ENCODE data around the gene STARD7. TPM values are rescaled to one million over a fixed set of nuclear protein-coding genes. Genes with fewer than 3 reads are reported as not detected.
"Not testable (repeated sequence)": the region's sequence is repeated elsewhere in the genome, so short reads cannot be mapped to it uniquely, and the experiment has no call there.

STARD7 gene
- total RNA-seq, 2 donors from 2014 or later: 93.1 to 141 TPM

DNA sequence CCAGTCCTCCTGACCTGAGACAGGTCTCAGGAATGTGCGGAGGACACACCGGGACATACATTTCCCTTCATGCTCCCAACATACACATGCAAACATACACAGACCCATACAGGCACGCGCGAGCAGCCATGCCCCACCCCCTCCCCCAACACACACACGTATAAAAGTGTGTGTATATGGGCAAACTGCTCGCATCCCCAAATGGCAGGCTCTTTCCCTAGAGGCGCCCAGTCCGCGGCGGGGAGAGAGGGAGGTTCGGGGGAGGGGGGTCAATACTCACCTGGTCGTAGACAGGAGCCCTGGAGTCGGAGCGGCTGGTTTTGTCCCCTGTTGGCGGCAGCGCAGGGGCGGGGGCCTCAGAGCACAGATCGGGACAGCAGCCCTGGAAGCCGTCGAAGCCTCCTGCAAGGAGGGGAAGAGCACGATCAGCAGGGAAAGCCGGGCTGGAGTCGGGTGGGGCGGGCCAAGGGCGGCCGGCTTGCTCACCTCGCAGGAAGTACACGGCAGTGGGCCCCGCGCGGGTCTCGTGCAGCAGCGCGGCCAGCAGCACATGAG is 64.1 kb downstream of the STARD7 start:
- Histone ChIP-seq H3K4me3 (peak overlapping the region; percentile 40 to 47), H3K36me3 (no peaks in the 10 kb centered on the region), H3K27ac (peak overlapping the region in 1 of 2 donors; percentile 53), H3K9me3 (no peaks in the 10 kb centered on the region), H3K27me3 (replicated peaks; ENCODE audit: insufficient read depth) (no peaks in the 10 kb centered on the region), H3K4me1 (replicated peaks) (no peaks in the 10 kb centered on the region)
- WGBS: 12% methylated on average over 27 of the region's 35 CpGs
- TF ChIP-seq POLR2AphosphoS5 (IDR thresholded peaks at IDR 0.05) (no peak), POLR2A (IDR thresholded peaks at IDR 0.05) (no peak), CTCF (IDR thresholded peaks at IDR 0.05) (no peak)
- intact Hi-C loops (cut with DNase I): no loop called here
- DNase-seq (ENCODE audit: low spot score): peak; percentile 14

- no peak for TF ChIP-seq POLR2AphosphoS5 (IDR thresholded peaks at IDR 0.05)
- TF ChIP-seq CTCF (IDR thresholded peaks at IDR 0.05): peak in 2 of 4 experiments; percentile 13 to 32
- intact Hi-C loops (cut with DNase I): no loop called here
- Histone ChIP-seq H3K4me1 (replicated peaks) (no peaks in the 10 kb centered on the region), H3K27me3 (replicated peaks; ENCODE audit: insufficient read depth) (no peaks in the 10 kb centered on the region), H3K4me3 (peak overlapping the region; percentile 40 to 47), H3K9me3 (no peaks in the 10 kb centered on the region), H3K27ac (no peak overlapping the region), H3K36me3 (no peaks in the 10 kb centered on the region)
- 86% methylated on average over 22 of the region's 23 CpGs for WGBS
- DNase-seq (ENCODE audit: low spot score): no peak
These were observed 64.7 kb downstream of the STARD7 start for GRCh38 chr2:96143848-96144480.

DNA sequence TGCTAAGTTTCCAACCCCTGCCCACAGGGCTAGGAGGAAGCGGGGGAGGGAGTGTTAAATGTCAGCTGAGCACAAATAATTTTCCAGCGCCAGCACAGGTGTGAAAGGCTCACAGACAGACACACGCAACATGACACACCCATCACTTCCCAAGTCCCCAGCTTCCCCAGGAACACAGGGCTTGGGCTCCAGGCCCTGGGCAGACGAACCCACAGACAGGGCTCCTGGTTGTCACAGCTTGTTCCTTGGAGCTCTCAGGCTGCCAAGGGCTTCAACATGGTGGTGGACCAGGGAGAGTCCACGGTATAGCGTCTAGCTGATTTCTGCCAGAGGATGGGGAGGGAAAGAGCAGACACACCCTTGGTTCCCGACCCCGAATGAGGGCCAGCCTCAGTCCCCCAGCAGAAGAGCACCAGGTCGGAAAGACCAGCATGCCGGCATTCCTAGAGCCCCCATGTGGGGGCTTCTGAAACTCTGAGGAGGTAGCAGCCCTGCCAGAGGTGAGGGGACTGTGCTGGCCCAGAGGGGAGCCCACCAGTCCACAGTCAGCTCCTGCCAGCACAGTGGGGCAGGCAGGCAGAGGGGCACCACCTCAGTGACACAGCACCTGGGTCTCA is 65.3 kb downstream of the STARD7 start:
- TF ChIP-seq CTCF (IDR thresholded peaks at IDR 0.05) (no peak), POLR2A (IDR thresholded peaks at IDR 0.05) (no peak), POLR2AphosphoS5 (IDR thresholded peaks at IDR 0.05) (no peak)
- Histone ChIP-seq H3K9me3 (no peaks in the 10 kb centered on the region), H3K36me3 (no peaks in the 10 kb centered on the region), H3K27me3 (replicated peaks; ENCODE audit: insufficient read depth) (no peaks in the 10 kb centered on the region), H3K4me3 (no peak overlapping the region), H3K4me1 (replicated peaks) (no peaks in the 10 kb centered on the region), H3K27ac (no peak overlapping the region)
- DNase-seq (ENCODE audit: low spot score): no peak
- 62% methylated on average over 4 of the region's 10 CpGs for WGBS
- intact Hi-C loops (cut with DNase I): no loop called here

DNA sequence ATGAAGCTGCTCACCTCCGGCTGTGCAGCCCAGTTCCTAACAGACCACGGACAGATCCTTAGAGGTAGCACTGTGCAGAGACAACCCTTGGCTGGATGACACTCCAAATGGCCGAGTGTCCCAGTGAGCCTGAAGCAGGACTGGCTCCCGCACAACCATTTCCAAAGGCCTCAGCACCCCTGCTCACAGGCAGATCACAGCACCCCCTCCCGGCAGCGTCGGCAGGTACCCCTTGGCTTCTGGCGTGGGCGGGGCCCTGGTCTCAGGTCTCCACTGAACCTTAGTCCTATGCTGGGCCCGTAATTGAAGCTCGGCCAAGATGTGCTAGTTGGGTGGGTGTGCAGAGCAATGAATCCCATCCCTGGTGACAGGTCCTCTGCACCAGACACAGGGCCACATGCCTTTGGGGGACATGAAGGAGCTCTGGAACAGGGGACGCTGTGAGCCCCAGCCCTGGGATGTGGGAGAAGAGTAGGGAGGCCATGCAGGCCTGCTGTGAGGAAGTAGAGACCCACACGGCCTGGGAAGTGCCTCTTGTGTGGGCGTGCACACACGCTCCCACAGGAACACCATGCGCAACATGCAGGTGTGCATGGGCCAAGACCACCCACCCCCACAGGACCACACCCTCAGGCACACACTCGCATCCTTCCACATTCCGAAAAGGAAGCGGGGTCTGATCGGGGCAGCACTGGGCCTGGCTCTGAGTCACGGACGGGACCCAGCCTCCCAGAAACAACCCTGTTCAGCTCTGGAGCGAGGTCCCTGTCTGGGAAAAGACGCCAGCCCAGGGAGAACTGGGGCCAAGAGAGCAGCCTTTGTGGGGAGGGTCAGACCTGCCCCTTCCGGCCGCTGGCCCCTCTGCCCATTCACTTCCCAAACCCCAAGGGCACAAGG is 66.2 kb downstream of the STARD7 start:
- intact Hi-C loops (cut with DNase I): no loop called here
- H3K36me3 ChIP-seq: no peaks in the 10 kb centered on the region
- H3K4me1 ChIP-seq (replicated peaks): no peaks in the 10 kb centered on the region
- H3K27me3 ChIP-seq (replicated peaks; ENCODE audit: insufficient read depth): no peaks in the 10 kb centered on the region
- WGBS: 86% methylated on average over 24 of the region's 26 CpGs
- H3K9me3 ChIP-seq: no peaks in the 10 kb centered on the region
- TF ChIP-seq POLR2A (IDR thresholded peaks at IDR 0.05) (no peak), CTCF (IDR thresholded peaks at IDR 0.05) (no peak), POLR2AphosphoS5 (IDR thresholded peaks at IDR 0.05) (no peak)
- no peak for DNase-seq (ENCODE audit: low spot score)
- no peak overlapping the region for H3K27ac ChIP-seq
- H3K4me3 ChIP-seq: no peak overlapping the region

- H3K4me1 ChIP-seq (replicated peaks); H3K4me3 ChIP-seq; intact Hi-C loops (cut with DNase I); H3K9me3 ChIP-seq; H3K36me3 ChIP-seq; H3K27ac ChIP-seq; H3K27me3 ChIP-seq (replicated peaks; ENCODE audit: insufficient read depth); DNase-seq (ENCODE audit: low spot score): not testable (repeated sequence)
- 97% methylated on average over 5 of the region's 5 CpGs for WGBS
These were observed 67.0 kb downstream of the STARD7 start for GRCh38 chr2:96141624-96141967.
